Stimulated activated CD4-positive, alpha-beta T cell treated with anti-CD3 and anti-CD28 coated beads, Interleukin-1b, Interleukin-23, amount 100 ng/mL, for 1 hour (primary cell): Measurements from ENCODE around the gene NPB.
"Not testable (repeated sequence)": the region's sequence is repeated elsewhere in the genome, so short reads cannot be mapped to it uniquely, and the experiment has no call there.

Experiments
- DNase-seq, 2 donors: peaks; one replicate each; pipeline ENCODE4 v3.0.0-alpha.2; 2020; ENCODE audit warnings: low read depth in 2 of 2

Gene NPB

GRCh38 chr17:81911969-81912368 is 9.9 kb downstream of the NPB start:
- DNase-seq = no peak

GRCh38 chr17:81912441-81913309 is 10.6 kb downstream of the NPB start:
- DNase-seq = no peak

GRCh38 chr17:81913394-81914102 is 11.5 kb downstream of the NPB start:
- no peak for DNase-seq

GRCh38 chr17:81914103-81914850 is 12.2 kb downstream of the NPB start:
- DNase-seq = no peak

GRCh38 chr17:81915331-81915730 is 13.3 kb downstream of the NPB start:
- DNase-seq = no peak

- DNase-seq = no peak
These were observed 14.4 kb downstream of the NPB start for GRCh38 chr17:81916234-81917001.

GRCh38 chr17:81917565-81918332 is 15.7 kb downstream of the NPB start, which contains the start of gene SIRT7:
SIRT7 (minus strand) TSS chr17:81918176; CDS start chr17:81918131, 45 bp downstream.
- peak; percentile 68 for DNase-seq

- DNase-seq = not testable (repeated sequence)
These were observed 16.3 kb downstream of the NPB start for GRCh38 chr17:81918333-81918669.

GRCh38 chr17:81918832-81919545 is 17.0 kb downstream of the NPB start:
- DNase-seq = no peak

- DNase-seq = no peak
These were observed 18.8 kb downstream of the NPB start for GRCh38 chr17:81920612-81921536.

GRCh38 chr17:81921537-81921862 is 19.5 kb downstream of the NPB start:
- no peak for DNase-seq

GRCh38 chr17:81921996-81922565 is 20.0 kb downstream of the NPB start:
- no peak for DNase-seq

GRCh38 chr17:81922566-81923301 is 20.7 kb downstream of the NPB start:
- no peak for DNase-seq

- DNase-seq = no peak
These were observed 21.5 kb downstream of the NPB start for GRCh38 chr17:81923302-81924260.

GRCh38 chr17:81924557-81925532 is 22.8 kb downstream of the NPB start:
- no peak for DNase-seq
